ENCODE measurements around the gene SPTBN5.

SPTBN5 gene

DNA sequence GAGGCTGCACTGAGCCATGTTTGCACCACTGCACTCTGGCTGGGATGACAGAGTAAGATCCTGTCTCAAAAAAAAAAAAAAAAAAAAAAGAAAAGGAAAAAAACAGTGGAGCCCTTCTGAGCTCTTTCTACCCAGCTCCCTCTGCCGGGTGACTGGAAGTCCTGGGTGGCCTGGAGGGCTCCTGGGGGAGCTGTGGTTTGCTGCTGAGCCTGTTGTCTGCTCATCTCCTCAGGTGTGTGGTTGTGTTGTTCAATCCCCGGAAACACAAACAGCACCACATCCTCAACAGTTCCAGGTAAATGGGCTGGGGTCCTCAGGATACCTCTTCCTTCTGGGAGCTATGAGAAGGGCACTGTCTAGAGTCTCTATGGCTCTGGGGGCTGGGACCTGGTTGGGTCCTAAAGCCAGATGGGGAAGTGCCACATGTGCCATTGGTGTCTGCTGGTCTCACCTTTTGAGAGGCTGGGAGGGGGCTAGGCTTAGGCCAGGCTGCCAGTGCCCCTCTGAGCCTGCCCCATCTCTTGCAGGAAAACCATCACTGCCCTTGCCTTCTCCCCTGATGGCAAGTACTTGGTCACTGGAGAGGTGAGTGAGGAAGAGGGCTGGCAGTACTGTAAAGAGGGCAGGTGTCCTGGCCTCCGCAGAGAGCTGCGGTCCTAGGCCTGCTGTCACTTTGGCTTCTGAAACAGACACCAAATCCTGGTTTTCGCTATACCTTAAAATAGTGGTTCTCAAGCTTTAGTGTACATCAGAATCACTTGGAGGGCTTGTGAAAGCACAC, 83.0 kb downstream of the SPTBN5 start:
- in situ Hi-C loops (cut with HindIII; ENCODE audit: low sequenced_read_pairs): no loop called here

DNA sequence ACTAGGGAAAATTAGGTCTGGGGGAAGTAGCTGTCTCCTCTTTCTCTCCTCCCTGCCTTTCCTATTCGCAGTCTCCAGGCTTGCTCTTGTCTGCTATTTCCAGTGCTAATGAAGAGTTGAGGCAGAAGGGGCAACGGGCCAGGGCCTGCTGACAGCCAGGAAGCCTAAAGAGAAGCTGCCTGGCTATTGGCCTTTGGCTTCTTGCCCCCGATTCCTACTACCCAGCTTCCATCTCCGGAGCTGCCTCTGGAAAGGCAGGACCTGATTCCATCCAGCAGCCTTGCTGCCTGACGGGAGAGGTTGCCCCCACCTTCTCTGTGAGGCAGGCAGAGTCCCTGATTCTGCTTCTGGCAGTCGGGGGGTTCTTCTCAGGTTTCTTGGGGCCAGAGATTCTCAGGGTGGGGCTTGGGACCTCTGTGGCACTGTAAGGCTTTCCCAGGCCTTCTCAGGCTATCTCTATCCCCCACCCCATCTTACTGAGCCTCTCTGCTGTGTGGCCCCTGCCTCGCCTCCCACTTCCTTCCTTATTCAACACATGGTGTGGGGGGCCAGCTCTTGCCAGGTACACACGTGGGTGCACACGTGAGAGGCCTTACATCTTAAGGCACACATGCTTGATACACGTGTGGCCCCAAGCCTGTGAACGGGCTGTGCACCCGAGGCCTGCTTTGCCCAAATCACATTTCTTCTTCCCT, 84.2 kb downstream of the SPTBN5 start:
- in situ Hi-C loops (cut with HindIII; ENCODE audit: low sequenced_read_pairs): no loop called here

GRCh38 chr15:41809121-41809520, 84.7 kb downstream of the SPTBN5 start:
- in situ Hi-C loops (cut with HindIII; ENCODE audit: low sequenced_read_pairs): no loop called here

DNA sequence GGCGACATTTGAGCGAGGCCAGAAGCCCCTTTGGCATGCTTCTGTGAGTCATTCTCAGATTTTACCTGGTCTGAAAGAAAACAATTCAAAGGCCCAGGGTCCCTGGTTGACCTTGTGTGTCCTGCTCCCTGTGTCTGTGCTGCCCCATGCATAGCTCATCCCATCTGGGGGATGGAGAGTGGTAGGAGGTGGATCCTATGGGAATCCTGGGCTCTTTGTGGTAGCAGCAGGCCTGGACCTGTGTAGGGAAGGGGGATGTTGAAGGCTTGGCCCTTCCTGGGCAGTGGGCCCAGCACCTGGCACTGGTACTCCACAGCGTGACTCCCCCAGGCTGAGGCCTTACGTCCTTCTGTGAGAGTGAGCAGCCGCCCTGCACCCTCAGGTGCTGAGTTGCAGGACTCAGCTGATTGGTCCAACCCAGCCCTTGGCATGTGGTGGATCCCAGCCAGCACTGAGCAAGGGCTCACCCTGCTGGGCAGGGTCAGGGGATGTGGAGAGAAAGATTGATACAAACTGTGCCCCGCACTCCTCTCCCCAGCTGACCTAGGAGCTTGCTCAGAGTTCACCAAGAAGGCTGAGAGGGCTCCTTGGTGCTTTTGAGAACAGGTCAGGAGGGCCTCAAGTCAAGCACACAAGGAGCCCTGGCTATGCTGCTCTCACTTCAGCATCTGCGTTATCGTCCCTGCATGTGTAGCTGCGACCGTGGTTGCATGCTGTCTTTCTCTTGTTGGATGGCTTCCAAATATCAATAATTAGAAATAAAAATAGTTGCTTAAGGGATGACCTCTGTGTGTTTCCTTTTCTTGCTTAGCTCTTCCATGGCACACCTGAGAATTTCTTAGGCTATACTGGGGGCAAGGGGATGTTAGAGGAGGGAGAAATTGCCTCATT, 87.3 kb downstream of the SPTBN5 start:
- in situ Hi-C loops (cut with HindIII; ENCODE audit: low sequenced_read_pairs): no loop called here

DNA sequence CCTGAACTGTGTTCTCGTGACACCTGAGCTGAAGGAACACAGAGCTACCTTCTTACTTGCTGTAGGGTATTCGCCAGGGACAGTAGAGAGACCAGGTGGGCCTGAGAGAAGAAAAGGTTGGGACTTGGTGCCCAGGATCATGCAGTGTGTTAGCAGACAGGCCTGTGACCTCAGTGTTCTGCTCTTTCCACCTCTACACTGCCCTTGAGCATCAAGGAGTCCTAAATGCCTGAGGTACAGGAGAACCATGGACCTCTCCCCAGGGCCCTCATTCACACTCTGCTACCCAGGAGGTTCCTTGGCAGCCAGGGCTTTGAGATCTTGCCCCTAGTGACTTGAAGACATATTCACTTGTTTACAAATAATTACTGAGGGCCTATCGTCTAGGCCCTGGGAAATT, 88.1 kb downstream of the SPTBN5 start:
- in situ Hi-C loops (cut with HindIII; ENCODE audit: low sequenced_read_pairs): no loop called here

GRCh38 chr15:41804916-41805666, 88.8 kb downstream of the SPTBN5 start:
- in situ Hi-C loops (cut with HindIII; ENCODE audit: low sequenced_read_pairs): no loop called here

- in situ Hi-C loops (cut with HindIII; ENCODE audit: low sequenced_read_pairs): no loop called here
Observed at GRCh38 chr15:41804361-41804760, 89.5 kb downstream of the SPTBN5 start.

DNA sequence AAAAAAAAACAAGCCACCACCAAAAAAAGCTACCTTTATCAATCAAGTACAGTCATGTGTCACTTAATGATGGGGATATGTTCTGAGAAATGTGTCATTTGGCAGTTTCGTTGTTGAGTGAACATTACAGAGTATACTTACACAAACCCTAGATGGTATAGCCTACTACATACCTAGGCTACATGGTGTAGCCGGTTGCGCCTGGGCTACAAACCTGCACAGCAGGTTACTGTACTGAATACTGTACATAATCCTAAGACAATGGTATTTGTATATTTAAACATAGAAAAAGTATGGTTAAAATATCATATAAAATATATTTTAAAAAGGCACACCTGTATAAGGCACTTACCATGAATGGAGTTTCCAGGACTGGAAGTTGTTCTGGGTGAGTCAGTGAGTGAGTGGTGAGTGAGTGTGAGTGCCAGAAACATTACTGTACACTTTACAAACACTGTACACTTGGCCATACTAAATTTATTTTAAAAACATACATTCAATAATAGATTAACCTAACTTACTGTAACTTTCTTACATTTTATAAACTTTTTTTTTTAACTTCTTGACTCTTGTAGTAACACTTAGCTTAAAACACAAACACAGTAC, 91.9 kb downstream of the SPTBN5 start:
- in situ Hi-C loops (cut with HindIII; ENCODE audit: low sequenced_read_pairs): no loop called here

DNA sequence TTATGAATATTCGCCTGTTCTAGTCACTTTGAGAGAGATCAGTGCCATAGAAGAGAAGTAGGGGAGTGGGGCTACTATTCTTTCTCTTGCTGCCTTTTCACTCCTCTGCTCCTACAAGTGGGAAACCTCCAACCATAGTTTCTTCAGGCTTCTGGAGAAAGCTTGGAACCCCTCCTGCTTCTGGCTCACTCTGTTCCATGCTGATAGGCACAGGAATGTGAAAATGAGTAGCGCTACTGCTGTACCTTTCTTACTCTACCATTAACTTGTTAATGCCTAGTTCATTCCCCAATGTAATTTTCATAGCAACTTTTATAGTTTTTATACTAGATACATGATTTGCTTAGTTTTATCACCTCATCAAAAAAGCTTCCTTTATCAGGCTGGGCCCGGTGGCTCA, 92.7 kb downstream of the SPTBN5 start:
- in situ Hi-C loops (cut with HindIII; ENCODE audit: low sequenced_read_pairs): no loop called here

GRCh38 chr15:41799488-41799805, 94.4 kb downstream of the SPTBN5 start:
- in situ Hi-C loops (cut with HindIII; ENCODE audit: low sequenced_read_pairs): loop anchor here (25.0 kb wide), 1 partner anchor 88 kb away; the partner anchor contains the start of gene SPTBN5

DNA sequence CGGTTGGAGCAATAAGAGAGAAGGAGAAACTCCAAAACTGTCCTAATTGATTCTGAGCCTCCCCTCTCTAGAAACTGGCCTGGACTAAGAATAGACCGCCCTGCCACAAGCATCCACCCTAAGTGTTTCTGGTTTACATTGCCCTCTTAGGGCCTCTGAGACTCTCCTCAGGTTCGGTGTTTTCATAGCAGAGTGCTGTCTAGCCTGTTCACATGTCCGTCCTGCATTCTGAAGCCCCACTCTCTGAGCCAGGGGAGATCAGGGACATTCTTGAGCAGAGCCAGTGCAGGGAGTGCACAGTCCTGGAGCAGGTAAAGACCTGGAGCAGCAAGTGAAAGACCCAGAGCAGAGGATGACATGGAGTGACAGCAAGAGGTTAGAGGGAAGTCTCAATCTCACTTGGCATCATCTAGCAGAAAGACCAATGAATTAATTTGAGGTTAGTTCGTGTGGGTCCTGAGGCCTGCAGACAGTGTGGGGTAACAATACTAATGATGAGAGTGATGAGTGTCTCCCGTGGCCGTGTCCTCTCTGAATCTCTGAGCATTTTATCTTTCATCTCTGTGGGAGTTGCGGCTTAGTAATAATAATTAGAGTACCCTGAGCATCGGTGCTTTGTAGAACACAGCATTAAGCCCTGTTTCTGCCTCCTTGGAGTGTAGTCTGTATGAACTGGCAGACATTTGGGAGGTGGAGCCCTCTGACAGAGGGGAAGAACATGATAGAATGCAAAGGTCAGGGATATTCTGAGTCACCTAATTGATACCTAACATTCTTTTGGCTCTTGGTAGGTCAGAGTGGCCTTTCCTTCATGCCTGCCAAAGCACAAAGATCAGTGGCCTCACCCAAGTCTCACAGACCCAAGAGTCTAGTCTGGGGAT, 95.0 kb downstream of the SPTBN5 start:
- in situ Hi-C loops (cut with HindIII; ENCODE audit: low sequenced_read_pairs): loop anchor here (25.0 kb wide), 1 partner anchor 88 kb away; the partner anchor contains the start of gene SPTBN5

Data from DLD1 (cell line).